Left kidney (tissue), 2 donors: ENCODE results near the gene EFNA1. TPM values are rescaled to one million over a fixed set of nuclear protein-coding genes. Genes with fewer than 3 reads are reported as not detected.

Experiments
- DNase-seq: peaks from one replicate; pipeline ENCODE4 v3.0.0-alpha.2; 2013
- polyA plus RNA-seq: library from polyadenylated mRNA; unstranded; fragments of 120-200 nt; gene quantifications from one replicate; pipeline ENCODE4 v1.2.1, GENCODE V29; 2013; ENCODE audit not compliant: insufficient read length

The EFNA1 gene
- polyA plus RNA-seq, 1 donor = 56.0 TPM

DNA sequence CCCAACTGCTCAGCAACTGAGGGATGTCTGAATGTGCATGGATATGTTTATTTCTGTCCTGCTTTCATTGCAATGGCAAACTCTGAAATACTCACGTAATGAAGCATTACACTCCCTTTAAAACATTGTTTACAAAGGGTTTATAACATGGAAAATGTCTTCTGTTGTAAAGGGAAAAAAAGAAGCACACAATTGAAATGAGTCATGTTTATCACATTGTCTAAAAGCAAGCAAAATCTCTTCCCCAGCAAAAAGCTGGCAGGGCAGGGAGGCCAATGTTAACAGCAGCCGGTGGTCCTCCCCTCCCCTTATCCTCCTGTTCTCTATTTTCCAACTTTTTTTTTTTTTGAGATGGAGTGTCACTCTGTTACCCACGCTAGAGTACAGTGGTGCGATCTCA is 3.9 kb upstream of the EFNA1 start:
- DNase-seq = no peak

DNA sequence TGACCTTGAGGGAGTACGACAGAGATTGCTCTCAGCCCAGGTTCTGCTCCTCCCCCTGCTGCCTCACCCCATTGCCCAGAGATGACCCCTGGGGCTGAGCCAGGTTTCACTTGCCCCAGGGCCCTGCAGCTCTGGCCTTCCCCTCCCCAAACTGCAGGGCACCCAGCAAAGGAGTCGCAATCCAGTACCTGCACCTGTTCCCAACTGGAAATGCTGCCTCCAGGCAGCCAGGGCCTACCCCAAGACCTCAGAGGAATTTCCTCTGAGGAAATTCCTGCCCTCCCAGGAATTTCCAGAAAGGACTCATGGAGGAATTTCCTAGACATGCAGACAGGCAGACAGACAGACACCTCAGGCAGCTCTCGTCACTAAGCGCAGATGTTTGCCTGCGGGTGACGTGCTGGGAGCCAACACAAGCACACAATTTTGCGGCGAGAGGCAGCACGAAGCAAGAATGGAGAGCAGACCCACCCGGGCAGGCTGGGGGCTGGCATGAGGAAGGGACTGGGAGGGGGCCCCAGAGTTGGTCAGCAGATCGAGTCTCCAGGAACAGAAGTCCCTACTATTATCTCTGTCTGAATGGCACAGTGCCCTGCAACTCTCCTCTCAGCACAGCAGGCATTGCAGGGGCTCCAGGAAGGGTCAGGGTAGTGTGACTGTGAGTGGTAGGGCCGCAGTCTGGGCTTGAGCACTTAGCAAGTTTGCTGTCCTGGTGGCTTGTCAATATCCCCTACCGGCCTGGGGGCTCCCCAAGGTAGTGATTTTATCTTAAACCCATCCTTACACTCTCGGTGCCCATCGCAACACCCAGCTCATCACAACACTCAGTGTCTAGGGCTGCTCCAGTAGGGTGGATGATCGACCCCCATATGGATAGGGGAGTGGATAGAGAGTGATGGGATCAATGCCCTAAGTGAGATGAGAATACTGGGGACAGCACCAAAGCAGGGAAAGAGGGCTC is 2.9 kb upstream of the EFNA1 start:
- no peak for DNase-seq

DNA sequence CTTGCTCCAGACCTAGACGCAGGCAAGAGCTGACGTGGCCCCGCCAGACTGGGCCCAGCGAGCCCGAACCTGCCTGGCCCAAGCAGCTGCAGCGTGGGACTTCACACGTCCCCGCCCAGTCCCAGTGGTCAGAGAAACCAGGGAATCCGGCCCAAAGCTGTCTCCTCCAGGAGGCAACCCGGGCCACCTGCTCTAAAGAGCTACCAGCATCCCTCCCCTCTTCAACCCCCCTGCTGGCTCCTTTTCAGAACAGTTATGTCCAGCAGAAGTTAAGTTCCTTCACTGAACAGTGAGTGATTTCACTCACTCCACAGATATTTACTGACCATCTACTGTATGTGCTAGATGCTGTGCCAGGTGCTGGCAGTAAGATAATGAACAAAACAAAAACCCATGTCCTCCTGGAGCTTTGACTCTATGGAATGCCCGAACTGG is 2.1 kb upstream of the EFNA1 start:
- DNase-seq = no peak

DNA sequence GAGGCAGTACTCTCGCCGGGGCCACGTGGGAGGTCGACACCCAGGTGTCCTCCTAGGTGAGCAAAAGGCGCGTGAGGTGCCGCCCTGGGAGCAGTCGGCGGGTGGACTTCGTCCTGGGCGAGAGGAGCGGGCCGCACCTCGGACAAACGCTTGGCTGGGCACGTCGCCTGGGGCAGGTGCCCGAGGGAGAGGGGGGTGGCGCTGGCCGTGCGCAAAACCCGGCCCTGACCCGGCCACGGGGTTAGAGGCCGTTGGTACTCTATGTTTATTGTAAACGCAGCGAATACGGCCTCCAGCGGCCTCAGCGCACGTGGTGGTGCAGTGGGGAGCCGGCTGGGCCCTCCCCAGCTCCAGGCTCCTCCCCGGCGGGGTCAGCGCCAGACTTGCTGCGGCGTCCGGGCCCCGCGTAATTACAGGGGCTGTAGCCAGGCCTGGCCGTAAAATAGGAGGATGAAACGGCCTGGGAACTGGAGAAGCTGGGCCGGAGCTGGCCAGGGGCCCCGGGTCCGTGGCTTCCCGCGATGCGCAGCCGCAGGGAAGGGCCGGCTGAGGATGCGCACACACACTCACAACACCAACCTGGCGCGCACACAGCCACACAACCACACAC is 1.6 kb upstream of the EFNA1 start:
- no peak for DNase-seq

DNA sequence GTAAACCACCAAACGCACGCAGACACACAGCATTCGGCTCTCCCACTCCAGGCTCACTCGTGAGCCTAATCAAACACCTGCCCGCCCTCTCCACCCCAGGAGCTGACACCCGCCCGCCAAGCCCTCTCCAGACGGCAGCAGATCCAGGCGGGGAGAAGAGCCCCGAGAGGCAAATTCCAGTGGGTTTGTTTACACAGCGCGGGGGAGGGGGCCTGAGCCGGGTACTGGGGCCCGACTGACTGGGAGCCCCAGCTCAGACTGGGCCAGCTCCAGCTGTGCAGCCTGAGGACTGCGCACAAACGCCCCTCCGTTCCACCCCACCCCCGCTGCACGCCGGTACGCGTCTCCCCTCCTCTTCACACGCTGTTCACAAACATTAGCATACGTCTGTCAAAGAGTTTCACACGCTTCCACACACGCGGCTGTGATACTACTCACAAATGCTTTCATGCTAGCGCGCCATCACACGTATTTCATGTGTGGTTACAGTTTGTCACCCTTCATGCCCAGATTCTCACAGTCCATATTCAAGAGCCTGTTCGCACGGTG is 1.0 kb upstream of the EFNA1 start:
- DNase-seq = no peak

DNA sequence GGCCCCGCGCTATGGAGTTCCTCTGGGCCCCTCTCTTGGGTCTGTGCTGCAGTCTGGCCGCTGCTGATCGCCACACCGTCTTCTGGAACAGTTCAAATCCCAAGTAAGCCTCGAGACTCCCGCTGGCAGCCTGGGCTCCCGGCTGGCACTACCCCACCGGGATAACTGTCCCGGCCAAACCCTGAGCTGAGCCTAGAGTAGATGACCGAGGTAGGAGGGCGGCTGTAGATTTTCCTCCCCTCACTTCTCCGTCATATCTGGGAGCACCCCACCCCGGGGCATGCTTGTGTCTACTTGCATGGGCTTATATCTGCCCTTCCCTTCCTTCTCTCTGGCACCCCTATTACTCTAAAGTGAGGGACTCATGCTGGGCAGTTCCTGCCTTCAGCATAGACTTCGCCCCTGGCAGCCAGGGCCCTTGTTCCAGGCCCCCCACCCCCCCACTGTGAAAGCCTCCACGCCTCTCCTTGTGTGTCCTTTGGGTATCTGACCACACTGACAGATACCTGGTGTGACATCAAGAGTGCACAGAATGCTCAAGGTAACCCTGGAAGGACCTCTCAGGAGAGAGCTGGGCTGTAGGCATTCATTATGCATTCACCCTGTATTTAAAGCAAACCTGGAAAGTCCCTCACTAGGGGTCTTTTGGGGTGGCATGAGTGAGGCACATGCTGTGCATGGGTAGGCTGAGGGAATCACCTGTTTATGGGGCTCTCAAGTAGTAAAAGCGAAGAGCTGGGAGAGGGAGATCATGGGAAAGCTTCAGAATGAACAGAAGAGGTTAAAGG is 485 bp downstream of the EFNA1 start:
- DNase-seq = no peak

DNA sequence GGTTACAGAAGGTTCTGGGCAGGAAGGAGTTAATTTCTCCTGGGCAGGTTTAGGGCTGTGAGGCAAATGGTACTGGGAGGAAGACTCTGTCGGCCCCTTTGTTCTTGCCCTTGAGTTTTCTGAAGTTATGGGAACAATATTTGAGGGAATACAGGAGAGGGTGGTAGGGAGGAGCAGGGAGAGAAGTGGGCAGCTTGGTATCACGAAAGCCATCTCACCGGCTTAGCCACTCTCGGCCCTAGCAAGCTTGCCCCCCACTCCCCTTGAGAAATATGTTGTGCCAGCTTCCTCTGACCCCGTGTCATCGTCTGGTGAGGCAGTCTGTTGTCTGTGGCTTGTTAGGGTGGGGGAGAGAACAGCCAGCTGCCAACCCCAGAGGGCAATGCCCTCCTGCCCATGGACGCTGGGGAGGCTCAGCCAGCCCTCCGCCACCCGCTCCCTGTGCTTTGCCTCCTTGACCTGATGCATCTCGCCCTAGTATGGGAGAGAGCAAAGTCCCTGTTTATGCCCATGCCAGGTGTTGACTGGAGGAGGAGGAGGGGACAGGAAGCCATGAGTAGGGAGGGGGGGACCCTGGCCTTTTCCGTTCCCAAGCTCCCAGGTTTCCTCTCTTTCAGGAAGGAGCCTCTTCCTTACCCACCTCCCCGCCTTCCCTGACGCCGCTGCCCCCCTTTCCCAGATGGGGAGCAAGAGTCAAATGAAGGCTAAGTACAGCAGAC is 1.2 kb downstream of the EFNA1 start:
- no peak for DNase-seq

DNA sequence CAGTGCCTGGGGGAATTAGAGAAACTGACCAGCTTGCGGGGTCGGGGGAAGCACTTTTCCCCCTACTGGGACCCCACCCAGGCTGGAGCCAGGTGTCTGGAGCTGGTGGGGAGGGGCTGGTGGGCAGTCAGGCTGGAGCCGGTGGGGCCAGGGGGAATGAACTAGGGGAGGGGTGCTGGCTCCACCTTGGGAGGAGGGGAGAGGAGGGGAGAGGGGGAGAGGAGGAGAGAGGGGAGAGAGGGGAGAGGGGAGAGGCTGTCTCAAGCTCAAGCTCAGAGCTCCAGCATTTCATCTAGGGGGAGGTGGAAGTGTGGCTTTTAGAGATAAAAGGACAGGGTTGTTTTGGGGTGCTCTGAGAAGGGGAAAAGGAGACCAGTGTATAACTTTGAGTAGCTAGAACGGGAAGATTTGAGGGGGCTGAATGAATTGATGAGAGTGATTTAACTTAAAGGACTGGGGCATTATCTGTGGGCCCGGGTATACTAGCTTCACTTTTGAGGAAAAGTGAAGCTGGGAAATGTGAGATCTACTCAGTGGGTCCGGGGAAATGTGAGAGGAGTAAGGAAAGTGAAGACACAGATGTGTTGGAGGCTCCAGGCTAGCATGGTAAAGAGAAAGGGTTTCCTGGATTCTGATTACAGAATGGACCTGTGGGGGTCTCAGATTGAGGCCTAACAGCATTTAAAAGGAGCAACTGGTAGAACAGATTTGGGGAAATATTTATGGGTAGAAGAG is 2.8 kb downstream of the EFNA1 start:
- DNase-seq = no peak

DNA sequence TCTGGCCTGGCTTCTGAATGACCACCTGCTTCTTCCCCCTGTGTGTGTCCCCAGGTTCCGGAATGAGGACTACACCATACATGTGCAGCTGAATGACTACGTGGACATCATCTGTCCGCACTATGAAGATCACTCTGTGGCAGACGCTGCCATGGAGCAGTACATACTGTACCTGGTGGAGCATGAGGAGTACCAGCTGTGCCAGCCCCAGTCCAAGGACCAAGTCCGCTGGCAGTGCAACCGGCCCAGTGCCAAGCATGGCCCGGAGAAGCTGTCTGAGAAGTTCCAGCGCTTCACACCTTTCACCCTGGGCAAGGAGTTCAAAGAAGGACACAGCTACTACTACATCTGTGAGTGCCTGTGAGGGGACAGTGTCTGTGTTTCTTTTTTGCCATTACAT is 3.6 kb downstream of the EFNA1 start:
- DNase-seq = no peak

DNA sequence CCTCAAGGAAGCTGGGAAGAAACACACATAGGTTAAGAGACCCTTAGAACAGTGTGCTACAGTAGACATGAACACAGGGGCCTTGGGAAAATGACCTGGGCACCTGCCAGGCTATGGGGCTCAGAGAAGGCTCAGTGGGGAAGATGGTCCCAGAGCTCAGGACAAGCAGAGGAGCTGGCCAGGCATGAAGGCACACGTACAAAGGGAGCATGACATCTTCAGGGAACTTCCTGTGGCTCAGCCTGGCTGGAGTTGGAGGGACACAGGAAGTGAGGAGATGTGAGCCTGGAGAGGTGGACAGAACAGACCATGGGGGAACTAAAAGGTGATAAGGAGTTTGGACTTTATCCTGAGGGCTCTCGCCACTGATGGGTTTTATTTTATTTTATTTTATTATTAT is 4.2 kb downstream of the EFNA1 start:
- no peak for DNase-seq

DNA sequence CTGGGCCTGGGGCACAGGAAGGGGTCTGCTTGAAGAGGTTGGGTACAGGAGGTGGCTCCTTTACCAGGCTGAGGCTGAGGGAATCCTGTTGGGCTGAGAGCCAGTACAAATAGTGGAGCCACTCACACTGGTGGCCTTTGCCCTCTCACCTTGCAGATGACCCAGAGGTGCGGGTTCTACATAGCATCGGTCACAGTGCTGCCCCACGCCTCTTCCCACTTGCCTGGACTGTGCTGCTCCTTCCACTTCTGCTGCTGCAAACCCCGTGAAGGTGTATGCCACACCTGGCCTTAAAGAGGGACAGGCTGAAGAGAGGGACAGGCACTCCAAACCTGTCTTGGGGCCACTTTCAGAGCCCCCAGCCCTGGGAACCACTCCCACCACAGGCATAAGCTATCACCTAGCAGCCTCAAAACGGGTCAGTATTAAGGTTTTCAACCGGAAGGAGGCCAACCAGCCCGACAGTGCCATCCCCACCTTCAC is 6.2 kb downstream of the EFNA1 start:
- DNase-seq = no peak

DNA sequence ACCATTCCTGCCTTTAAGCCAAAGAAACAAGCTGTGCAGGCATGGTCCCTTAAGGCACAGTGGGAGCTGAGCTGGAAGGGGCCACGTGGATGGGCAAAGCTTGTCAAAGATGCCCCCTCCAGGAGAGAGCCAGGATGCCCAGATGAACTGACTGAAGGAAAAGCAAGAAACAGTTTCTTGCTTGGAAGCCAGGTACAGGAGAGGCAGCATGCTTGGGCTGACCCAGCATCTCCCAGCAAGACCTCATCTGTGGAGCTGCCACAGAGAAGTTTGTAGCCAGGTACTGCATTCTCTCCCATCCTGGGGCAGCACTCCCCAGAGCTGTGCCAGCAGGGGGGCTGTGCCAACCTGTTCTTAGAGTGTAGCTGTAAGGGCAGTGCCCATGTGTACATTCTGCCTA is 6.6 kb downstream of the EFNA1 start:
- no peak for DNase-seq

DNA sequence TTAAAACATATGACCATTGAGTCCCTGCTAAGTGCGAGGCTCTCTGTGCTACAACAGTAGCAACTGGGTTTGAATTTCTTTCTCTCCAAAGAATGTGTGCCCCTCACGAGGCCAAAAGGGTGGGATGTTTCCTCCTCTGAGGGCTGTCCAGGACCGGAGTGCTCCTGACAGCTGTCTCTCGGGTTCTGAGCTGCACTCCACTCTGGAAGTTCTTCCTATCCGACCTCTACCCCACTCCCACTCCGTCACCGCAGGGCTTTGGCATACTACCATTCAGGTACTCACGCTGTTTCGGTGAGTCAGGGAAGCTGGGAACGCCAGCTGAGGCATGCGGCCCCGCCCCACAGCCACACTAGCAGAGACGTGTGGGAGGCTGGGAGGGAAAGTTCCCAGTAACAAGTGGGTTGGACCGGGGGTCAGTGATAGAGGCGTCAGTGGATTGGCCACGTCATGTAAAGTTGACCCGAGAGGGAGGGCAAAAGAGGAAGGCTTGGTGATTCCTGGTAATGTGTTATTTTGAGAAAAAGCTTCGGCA is 7.3 kb downstream of the EFNA1 start:
- DNase-seq = peak; percentile 77

DNA sequence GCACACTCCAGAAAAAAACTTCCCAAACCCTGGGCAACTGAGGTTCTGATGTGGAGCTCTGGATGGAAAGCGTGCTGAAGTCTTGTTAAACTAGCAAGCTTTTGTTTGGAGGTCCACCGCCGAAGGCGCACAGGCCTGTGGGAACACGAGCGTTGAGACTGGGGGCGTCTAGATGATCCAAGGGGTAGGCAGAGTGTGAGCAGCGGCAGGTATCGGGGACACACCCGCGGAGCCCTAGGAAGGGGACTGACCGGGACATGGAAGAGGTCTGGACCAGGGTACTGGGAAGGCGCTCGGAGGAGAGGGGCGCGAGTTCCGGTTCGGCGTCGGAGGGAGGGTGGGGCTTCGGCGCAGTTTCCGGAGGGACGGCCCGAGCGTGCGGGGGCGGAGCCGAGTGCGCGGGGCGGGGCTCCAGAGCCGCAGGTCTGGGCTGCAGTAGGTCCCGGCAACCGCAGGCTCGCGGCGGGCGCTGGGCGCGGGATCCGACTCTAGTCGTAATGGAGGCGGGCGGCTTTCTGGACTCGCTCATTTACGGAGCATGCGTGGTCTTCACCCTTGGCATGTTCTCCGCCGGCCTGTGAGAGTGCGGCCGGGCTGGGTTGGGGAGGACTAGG is 7.8 kb downstream of the EFNA1 start, which contains the start of gene SLC50A1:
Gene SLC50A1, plus strand, starts transcription at position 438 of the 614 bp plus-strand sequence. Its CDS starts 60 bp downstream, at position 498.
- peak; percentile 91 for DNase-seq

DNA sequence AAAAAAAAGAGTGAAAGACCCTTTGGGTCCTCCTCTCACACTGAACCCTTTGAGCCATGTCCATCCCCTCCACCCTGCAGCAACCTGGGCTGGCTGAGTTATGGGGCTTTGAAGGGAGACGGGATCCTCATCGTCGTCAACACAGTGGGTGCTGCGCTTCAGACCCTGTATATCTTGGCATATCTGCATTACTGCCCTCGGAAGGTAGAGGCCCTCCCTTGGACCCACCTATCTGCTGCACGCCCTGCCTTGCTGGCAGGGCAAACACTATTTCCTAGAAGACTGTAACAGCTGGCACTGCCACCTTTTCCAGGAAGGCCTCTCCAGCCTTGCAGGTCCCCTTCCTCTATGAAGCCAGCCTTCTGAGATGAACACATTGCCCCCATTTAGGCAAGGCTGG is 9.1 kb downstream of the EFNA1 start:
- no peak for DNase-seq

DNA sequence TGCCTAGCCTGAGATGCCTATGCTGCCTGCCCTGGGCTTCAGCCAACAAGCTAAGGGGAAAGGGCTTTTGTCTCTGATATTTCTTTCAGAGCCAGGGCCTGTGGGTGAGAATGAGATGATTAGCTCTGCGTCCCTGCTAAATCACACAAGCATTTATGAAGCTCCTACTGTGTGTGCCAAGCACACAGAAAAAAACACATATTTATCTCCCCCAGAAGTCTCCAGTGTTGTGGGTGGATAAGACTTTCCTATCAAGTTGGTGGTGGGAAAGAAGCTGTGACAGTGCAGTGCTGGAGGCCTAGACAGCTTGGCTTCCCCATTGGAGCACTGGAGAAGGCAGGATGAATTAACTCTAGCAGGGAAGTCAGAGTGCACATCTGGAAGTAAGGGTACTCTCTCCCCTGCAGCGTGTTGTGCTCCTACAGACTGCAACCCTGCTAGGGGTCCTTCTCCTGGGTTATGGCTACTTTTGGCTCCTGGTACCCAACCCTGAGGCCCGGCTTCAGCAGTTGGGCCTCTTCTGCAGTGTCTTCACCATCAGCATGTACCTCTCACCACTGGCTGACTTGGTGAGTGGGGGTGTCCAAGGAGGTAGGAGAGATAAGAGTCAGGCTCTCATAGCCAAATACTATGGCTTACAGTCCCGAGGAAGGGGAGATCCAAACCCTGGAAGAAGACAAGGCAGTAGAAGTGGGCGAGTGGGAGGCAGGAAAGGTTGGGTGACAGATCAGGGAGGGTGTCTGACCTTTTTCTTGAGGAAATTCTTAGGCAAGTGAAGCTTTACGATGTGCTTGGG is 9.7 kb downstream of the EFNA1 start:
- DNase-seq = no peak

DNA sequence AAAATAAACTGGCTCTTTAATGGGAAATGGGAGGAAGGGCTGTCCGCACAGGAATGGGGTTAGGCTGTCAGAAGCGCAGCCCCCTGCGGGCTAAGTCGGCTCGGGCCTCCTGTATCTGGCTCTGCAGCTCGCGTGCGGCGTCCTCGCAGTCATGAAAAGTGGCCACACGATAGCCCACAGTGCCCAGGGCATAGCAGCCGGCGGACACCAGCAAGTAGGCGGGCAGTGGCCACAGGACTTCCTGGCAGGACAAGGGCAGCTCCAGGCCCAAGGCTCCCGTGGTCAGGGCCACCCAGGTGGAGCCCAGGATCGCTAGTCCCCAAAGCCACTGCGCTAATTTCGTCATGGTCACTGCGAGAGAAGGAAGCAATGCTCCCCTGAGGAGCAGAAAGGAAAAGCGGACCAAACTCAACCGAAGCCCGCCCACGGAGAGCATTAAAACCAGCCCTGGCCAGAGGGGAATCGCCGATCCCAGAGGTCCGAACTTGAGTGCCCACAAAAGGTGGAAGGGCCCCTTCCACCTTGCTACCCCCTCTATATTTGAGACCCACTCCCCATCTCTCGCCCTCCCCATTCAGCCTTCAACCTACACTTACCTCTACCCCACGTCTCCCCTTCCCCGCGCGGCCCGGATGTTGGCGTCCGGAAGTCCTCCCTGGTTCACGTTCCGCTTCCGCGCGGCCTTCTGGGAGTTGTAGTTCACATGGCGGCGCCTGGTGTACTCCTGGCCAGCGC is 12.4 kb downstream of the EFNA1 start, which contains the start of gene DPM3:
Gene DPM3, minus strand, starts transcription at position 637 of the 735 bp plus-strand sequence. Its CDS starts 291 bp downstream, at position 346.
- DNase-seq = peak; percentile 83

DNA sequence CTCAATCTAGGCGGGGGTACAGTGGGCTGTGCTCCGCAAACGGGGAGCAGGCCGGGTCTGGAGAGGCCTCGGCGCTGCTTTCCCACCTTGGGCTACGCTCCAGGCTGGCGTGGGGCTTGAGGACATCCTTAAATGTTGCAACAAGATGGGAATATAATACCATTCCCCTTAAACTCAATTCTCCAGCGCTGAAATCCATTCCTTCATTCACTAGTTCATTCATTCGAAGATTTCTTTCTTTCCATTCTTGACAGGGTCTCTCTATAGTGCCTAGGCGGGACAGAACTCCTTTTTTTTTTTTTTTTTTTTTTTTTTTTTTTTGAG is 12.9 kb downstream of the EFNA1 start:
- DNase-seq = no peak
